LNCAP (cell line): ENCODE results near the gene SLC4A7.

Experiments
- CTCF ChIP-seq: fragments of 450-650 bp; IDR thresholded peaks from 2 replicates; pipeline ENCODE4 v1.5.1; 2017; ENCODE audit warnings: mild to moderate bottlenecking

The SLC4A7 gene

GRCh38 chr3:27380433-27381357 is 103.5 kb downstream of the SLC4A7 start:
- TF ChIP-seq CTCF, result no peak

GRCh38 chr3:27378331-27378730 is 105.9 kb downstream of the SLC4A7 start:
- TF ChIP-seq CTCF, result no peak

- no peak for TF ChIP-seq CTCF
Measured at GRCh38 chr3:27376109-27376772, 107.9 kb downstream of the SLC4A7 start.

- TF ChIP-seq CTCF, result no peak
Measured at GRCh38 chr3:27368831-27369607, 115.2 kb downstream of the SLC4A7 start, which contains the start of gene NEK10. Gene NEK10, minus strand, starts transcription at chr3:27369383. Its CDS starts 16,501 bp downstream, at chr3:27352882.

GRCh38 chr3:27366062-27366591 is 118.1 kb downstream of the SLC4A7 start:
- TF ChIP-seq CTCF, result no peak

GRCh38 chr3:27360113-27361078 is 123.8 kb downstream of the SLC4A7 start:
- no peak for TF ChIP-seq CTCF
